ENCODE measurements around the gene ITGA5. TPM values are rescaled to one million over a fixed set of nuclear protein-coding genes. Genes with fewer than 3 reads are reported as not detected.

ITGA5 gene
- total RNA-seq, 2 donors from 2014 or later: 7.8 to 120 TPM

DNA sequence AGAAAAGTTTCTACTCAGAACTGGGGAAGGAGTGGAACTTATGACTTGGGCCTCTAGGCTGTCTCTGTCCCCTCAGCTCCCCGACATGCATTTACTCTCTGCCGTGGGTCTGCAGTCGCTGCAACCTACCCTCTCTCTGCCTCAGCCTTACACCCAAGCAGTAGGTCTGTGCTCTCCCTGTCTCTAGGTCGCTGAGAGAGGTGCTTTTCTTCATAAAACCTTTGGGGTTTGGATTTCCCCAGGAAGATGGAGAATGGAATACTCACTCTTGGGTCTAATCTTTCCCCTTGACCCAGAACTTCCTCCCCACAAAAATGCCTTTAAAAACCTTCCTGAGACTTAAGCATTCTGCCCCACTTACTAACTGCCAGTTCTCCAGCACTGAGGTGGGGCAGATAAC lies 67.7 kb downstream of the ITGA5 start:
- no peaks in the 10 kb centered on the region for H3K9me3 ChIP-seq
- H3K4me3 ChIP-seq: no peak overlapping the region
- peaks cover 25% of the 10 kb centered on the region for H3K36me3 ChIP-seq
- H3K27me3 ChIP-seq: no peaks in the 10 kb centered on the region
- H3K27ac ChIP-seq: no peak overlapping the region
- DNase-seq: no peak
- intact Hi-C loops (cut with DNase I): loop anchor here (10.0 kb wide), 1 partner anchor 347 kb away; the partner anchor contains the start of genes HOXC8 and HOXC9
- no peaks in the 10 kb centered on the region for H3K4me1 ChIP-seq
- no peak overlapping the region for H3K9ac ChIP-seq (ENCODE audit: low read depth in 2 of 2, low read length in 2 of 2)
- TF ChIP-seq, protein P1, sequence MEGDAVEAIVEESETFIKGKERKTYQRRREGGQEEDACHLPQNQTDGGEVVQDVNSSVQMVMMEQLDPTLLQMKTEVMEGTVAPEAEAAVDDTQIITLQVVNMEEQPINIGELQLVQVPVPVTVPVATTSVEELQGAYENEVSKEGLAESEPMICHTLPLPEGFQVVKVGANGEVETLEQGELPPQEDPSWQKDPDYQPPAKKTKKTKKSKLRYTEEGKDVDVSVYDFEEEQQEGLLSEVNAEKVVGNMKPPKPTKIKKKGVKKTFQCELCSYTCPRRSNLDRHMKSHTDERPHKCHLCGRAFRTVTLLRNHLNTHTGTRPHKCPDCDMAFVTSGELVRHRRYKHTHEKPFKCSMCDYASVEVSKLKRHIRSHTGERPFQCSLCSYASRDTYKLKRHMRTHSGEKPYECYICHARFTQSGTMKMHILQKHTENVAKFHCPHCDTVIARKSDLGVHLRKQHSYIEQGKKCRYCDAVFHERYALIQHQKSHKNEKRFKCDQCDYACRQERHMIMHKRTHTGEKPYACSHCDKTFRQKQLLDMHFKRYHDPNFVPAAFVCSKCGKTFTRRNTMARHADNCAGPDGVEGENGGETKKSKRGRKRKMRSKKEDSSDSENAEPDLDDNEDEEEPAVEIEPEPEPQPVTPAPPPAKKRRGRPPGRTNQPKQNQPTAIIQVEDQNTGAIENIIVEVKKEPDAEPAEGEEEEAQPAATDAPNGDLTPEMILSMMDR (IDR thresholded peaks at IDR 0.05): no peak

DNA sequence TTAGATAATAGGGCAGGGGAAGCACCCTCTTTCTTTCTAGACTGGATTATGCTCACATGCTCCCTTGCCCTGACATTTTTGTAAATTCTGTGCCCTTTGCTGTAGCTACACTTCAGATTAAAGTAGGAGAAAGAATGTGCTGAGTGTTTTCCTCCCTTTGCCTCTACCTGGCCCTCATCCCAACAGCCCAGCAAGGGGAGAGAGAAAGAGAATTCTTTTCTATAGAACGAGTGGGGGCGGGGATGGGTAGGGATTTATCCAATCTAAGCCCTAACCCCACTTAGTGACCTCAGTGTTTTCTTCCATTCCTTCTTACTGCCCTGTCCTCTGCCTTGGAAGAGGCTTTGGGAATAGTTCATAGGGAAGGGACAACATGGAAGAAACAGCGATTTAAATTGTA lies 68.3 kb downstream of the ITGA5 start:
- H3K9me3 ChIP-seq: no peaks in the 10 kb centered on the region
- intact Hi-C loops (cut with DNase I): loop anchor here (10.0 kb wide), 1 partner anchor 346 kb away; the partner anchor contains the start of genes HOXC8 and HOXC9
- H3K9ac ChIP-seq (ENCODE audit: low read depth in 2 of 2, low read length in 2 of 2): no peak overlapping the region
- H3K4me1 ChIP-seq: no peaks in the 10 kb centered on the region
- no peaks in the 10 kb centered on the region for H3K27me3 ChIP-seq
- DNase-seq: no peak
- H3K36me3 ChIP-seq: peaks cover 27% of the 10 kb centered on the region
- TF ChIP-seq, protein P1 (IDR thresholded peaks at IDR 0.05): no peak
- no peak overlapping the region for H3K4me3 ChIP-seq
- no peak overlapping the region for H3K27ac ChIP-seq

DNA sequence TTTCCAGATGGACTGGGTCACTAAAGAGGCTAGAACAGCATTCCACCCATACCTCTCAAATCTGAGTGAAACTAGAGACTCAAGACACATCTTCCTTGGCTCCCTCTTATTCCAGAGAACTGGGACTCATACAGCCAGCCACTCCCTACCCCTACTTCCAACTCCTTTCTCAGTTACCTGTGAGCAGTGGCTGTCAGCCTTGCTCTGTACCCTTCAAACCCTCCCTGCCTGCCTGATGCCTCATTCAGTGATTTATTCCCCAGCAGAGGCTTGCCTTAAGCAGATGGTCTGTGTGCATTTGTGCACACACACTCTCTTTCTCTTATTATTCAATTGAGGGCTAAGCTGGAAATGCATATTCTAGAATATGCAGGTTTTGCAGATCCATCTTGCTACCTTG lies 69.4 kb downstream of the ITGA5 start:
- Histone ChIP-seq H3K27ac (no peak overlapping the region), H3K36me3 (peaks cover 35% of the 10 kb centered on the region)
- intact Hi-C loops (cut with DNase I): loop anchor here (10.0 kb wide), 1 partner anchor 345 kb away; the partner anchor contains the start of genes HOXC8 and HOXC9

DNA sequence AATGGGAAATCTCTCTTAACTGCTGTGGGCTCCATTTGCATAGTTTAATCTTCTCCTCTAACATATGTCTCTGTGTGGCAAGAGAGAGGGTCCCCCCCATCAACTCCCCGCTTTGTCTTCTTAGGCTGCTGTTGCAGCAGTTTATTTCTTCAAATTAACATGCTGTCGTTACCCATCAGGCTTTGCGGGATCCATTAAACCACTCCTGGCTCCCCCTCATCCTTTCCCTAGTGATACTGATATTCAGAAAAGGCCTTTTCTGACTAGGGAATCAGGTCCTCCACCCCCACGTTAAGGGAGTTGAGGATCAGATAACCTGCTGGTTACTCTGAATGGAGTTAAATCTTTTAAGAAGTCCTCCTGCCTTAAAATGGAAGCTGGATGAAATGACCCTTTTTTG lies 70.0 kb downstream of the ITGA5 start:
- Histone ChIP-seq H3K36me3 (peaks cover 36% of the 10 kb centered on the region), H3K9ac (ENCODE audit: low read depth in 2 of 2, low read length in 2 of 2) (no peak overlapping the region), H3K4me1 (no peaks in the 10 kb centered on the region), H3K27me3 (no peaks in the 10 kb centered on the region), H3K27ac (no peak overlapping the region), H3K4me3 (no peak overlapping the region), H3K9me3 (no peaks in the 10 kb centered on the region)
- no peak for DNase-seq
- TF ChIP-seq, protein P1 (IDR thresholded peaks at IDR 0.05): no peak
- intact Hi-C loops (cut with DNase I): no loop called here

More for the DNA sequence above, 69.4 kb downstream of the ITGA5 start:
- H3K4me3 ChIP-seq: no peak overlapping the region
- no peak for DNase-seq
- H3K4me1 ChIP-seq: no peaks in the 10 kb centered on the region
- no peak overlapping the region for H3K9ac ChIP-seq (ENCODE audit: low read depth in 2 of 2, low read length in 2 of 2)
- H3K9me3 ChIP-seq: no peaks in the 10 kb centered on the region
- no peaks in the 10 kb centered on the region for H3K27me3 ChIP-seq
- TF ChIP-seq, protein P1 (IDR thresholded peaks at IDR 0.05): no peak

Other genes starting within 250 kb of the ITGA5 start
- gene SMUG1, start 230.3 kb downstream of the ITGA5 start, total RNA-seq: 10 to 100 TPM; 22.0 to 31.0 TPM
- gene CBX5, start 139.1 kb downstream of the ITGA5 start, total RNA-seq: 10 to 100 TPM; 49.3 to 77.5 TPM
- gene HNRNPA1, start 138.5 kb downstream of the ITGA5 start, total RNA-seq: 1,000 to 10,000 TPM in 1 of 2 donors, 100 to 1,000 TPM in 1; 716 to 1,090 TPM
- under 1 TPM in 1 of 2 donors, not detected in 1; 0.30 TPM for gene NFE2, start 118.3 kb downstream of the ITGA5 start, total RNA-seq
- gene COPZ1, start 94.1 kb downstream of the ITGA5 start, total RNA-seq: 100 to 1,000 TPM; 164 to 173 TPM
- under 1 TPM in 1 of 2 donors, not detected in 1; 0.21 TPM for gene GPR84, start 54.8 kb downstream of the ITGA5 start, total RNA-seq
- gene ZNF385A, start 34.5 kb downstream of the ITGA5 start, total RNA-seq: 1 to 10 TPM; 3.8 to 7.3 TPM
- under 1 TPM in 1 of 2 donors, not detected in 1; 0.99 TPM for gene GTSF1, start 54.3 kb upstream of the ITGA5 start, total RNA-seq
- gene NCKAP1L, start 78.5 kb upstream of the ITGA5 start, total RNA-seq: 10 to 100 TPM in 1 of 2 donors, 1 to 10 TPM in 1; 3.6 to 13.8 TPM
- 1 to 10 TPM in 1 of 2 donors, under 1 TPM in 1; 0.40 to 1.0 TPM for gene PDE1B, start 130.3 kb upstream of the ITGA5 start, total RNA-seq
- gene PPP1R1A, start 169.4 kb upstream of the ITGA5 start, total RNA-seq: 1 to 10 TPM in 1 of 2 donors, not detected in 1; 5.2 TPM
- not detected for gene LACRT, start 215.6 kb upstream of the ITGA5 start, total RNA-seq
- gene DCD, start 229.1 kb upstream of the ITGA5 start, total RNA-seq: not detected